ENCODE data around the gene NRCAM. TPM values are rescaled to one million over a fixed set of nuclear protein-coding genes. Genes with fewer than 3 reads are reported as not detected.

The NRCAM gene
- total RNA-seq, 1 experiment from 2014 or later, result 0.38 TPM

Other genes with a start within 250 kb of the NRCAM start
- gene PNPLA8, start 69.7 kb upstream of the NRCAM start, total RNA-seq (2014; rRNA removed; shearing (Covaris generic)), result 15.1 and 16.4 TPM in 2 replicates
- 11.9 and 15.6 TPM in 2 replicates for gene THAP5, start 113.3 kb upstream of the NRCAM start, total RNA-seq (2014; rRNA removed; shearing (Covaris generic))
- gene DNAJB9, start 113.4 kb upstream of the NRCAM start, total RNA-seq (2014; rRNA removed; shearing (Covaris generic)), result 14.7 and 18.5 TPM in 2 replicates